WTC11 (cell line): ENCODE data around the gene CST3. TPM values are rescaled to one million over a fixed set of nuclear protein-coding genes. Genes with fewer than 3 reads are reported as not detected.

ENCODE experiments used
- ATAC-seq: fragments of 200-7000 bp; cut with Tn5 transposase; 2 replicates; pipeline ENCODE4 v1.10.0; 2021; ENCODE audit warnings: mild to moderate bottlenecking, moderate library complexity
- CTCF ChIA-PET: fragments of 300-600 bp; sonication (Branson Sonifier 250); formaldehyde crosslinking; loops from one replicate; lab custom pipeline; 2021; ENCODE audit warnings: antibody characterized with exemption; lab: Charles Lee
- POLR2A ChIA-PET: fragments of 350-600 bp; sonication (Branson Sonifier 250); formaldehyde crosslinking; loops from one replicate; lab custom pipeline; 2021; ENCODE audit warnings: antibody characterized with exemption; lab: Charles Lee
- DNase-seq: peaks from one replicate; pipeline ENCODE4 v3.0.0; 2021; ENCODE audit warnings: low spot score
- H3K27ac Mint-ChIP-seq: 2 replicates; pipeline ENCODE4 v1.8.0; 2021; ENCODE audit warnings: mixed read lengths
- H3K27me3 Mint-ChIP-seq: 2 replicates; pipeline ENCODE4 v1.8.0; 2021; ENCODE audit warnings: low read depth, mild to moderate bottlenecking, moderate library complexity, mixed read lengths
- H3K36me3 Mint-ChIP-seq: 2 replicates; pipeline ENCODE4 v1.8.0; 2021; ENCODE audit warnings: mixed read lengths
- H3K4me1 Mint-ChIP-seq: 2 replicates; pipeline ENCODE4 v1.8.0; 2022; ENCODE audit warnings: mixed read lengths
- H3K4me3 Mint-ChIP-seq: 2 replicates; pipeline ENCODE4 v1.8.0; 2021; ENCODE audit warnings: mild to moderate bottlenecking, moderate library complexity, mixed read lengths
- H3K9me3 Mint-ChIP-seq: 2 replicates; pipeline ENCODE4 v1.8.0; 2021; ENCODE audit warnings: mixed read lengths
- CDX4 ChIP-seq: fragments of 250-450 bp; sonication (Bioruptor Pico); IDR thresholded peaks from 2 replicates; pipeline ENCODE4 v1.9.0; 2021; ENCODE audit warnings: moderate library complexity, mild to moderate bottlenecking, inconsistent platforms, borderline replicate concordance
- CREM ChIP-seq: sonication (generic); formaldehyde crosslinking; IDR thresholded peaks from 2 replicates; pipeline ENCODE4 v1.8.1; 2022; ENCODE audit warnings: mild to moderate bottlenecking, missing genetic modification reagents, moderate library complexity
- ELF4 ChIP-seq: sonication (generic); formaldehyde crosslinking; IDR thresholded peaks from 2 replicates; pipeline ENCODE4 v1.8.1; 2022; ENCODE audit warnings: low read depth, mild to moderate bottlenecking, moderate library complexity, missing genetic modification reagents
- ESRRA ChIP-seq: sonication (generic); formaldehyde crosslinking; IDR thresholded peaks from 2 replicates; pipeline ENCODE4 v1.8.1; 2022; ENCODE audit warnings: mild to moderate bottlenecking, missing genetic modification reagents, borderline replicate concordance
- FOXJ3 ChIP-seq: sonication (generic); formaldehyde crosslinking; IDR thresholded peaks from 2 replicates; pipeline ENCODE4 v1.9.0; 2021; ENCODE audit warnings: missing genetic modification reagents, mild to moderate bottlenecking, borderline replicate concordance
- FOXP4 ChIP-seq: sonication (generic); formaldehyde crosslinking; IDR thresholded peaks from 2 replicates; pipeline ENCODE4 v1.8.0; 2022; ENCODE audit warnings: mild to moderate bottlenecking, missing genetic modification reagents
- IRF2 ChIP-seq: sonication (generic); formaldehyde crosslinking; IDR thresholded peaks from 2 replicates; pipeline ENCODE4 v1.8.0; 2022; ENCODE audit warnings: low read depth, missing genetic modification reagents, borderline replicate concordance
- MYBL2 ChIP-seq: sonication (generic); formaldehyde crosslinking; IDR thresholded peaks from 2 replicates; pipeline ENCODE4 v1.8.1; 2023; ENCODE audit warnings: mild to moderate bottlenecking, moderate library complexity, missing genetic modification reagents
- NFATC4 ChIP-seq: fragments of 250-450 bp; sonication (Bioruptor Pico); IDR thresholded peaks from 2 replicates; pipeline ENCODE4 v1.9.0; 2021; ENCODE audit warnings: mild to moderate bottlenecking
- NFYB ChIP-seq: sonication (generic); formaldehyde crosslinking; conservative IDR thresholded peaks from 2 replicates; pipeline ENCODE4 v1.8.0; 2022; ENCODE audit warnings: low read depth, missing genetic modification reagents
- NR1H2 ChIP-seq: sonication (generic); formaldehyde crosslinking; IDR thresholded peaks from 2 replicates; pipeline ENCODE4 v1.9.0; 2021; ENCODE audit warnings: mild to moderate bottlenecking, moderate library complexity, missing genetic modification reagents
- NR3C1 ChIP-seq: sonication (generic); formaldehyde crosslinking; conservative IDR thresholded peaks from 2 replicates; pipeline ENCODE4 v1.8.1; 2023; ENCODE audit warnings: low read depth, mild to moderate bottlenecking, missing genetic modification reagents
- RELA ChIP-seq: sonication (generic); formaldehyde crosslinking; IDR thresholded peaks from 2 replicates; pipeline ENCODE4 v1.8.1; 2022; ENCODE audit warnings: missing genetic modification reagents, mild to moderate bottlenecking, borderline replicate concordance
- SMAD3 ChIP-seq: sonication (generic); formaldehyde crosslinking; IDR thresholded peaks from 2 replicates; pipeline ENCODE4 v1.8.0; 2022; ENCODE audit warnings: missing genetic modification reagents, mild to moderate bottlenecking, borderline replicate concordance
- TP53 ChIP-seq: sonication (generic); formaldehyde crosslinking; IDR thresholded peaks from 2 replicates; pipeline ENCODE4 v1.8.1; 2023; ENCODE audit warnings: mild to moderate bottlenecking, missing genetic modification reagents
- ZNF138 ChIP-seq: sonication (generic); formaldehyde crosslinking; conservative IDR thresholded peaks from 2 replicates; pipeline ENCODE4 v1.8.1; 2022; ENCODE audit warnings: mild to moderate bottlenecking, moderate library complexity, missing genetic modification reagents
- ZNF219 ChIP-seq: sonication (generic); formaldehyde crosslinking; IDR thresholded peaks from 2 replicates; pipeline ENCODE4 v1.8.0; 2023; ENCODE audit warnings: missing genetic modification reagents, mild to moderate bottlenecking, borderline replicate concordance
- ZNF232 ChIP-seq: sonication (generic); formaldehyde crosslinking; IDR thresholded peaks from 2 replicates; pipeline ENCODE4 v1.8.0; 2022; ENCODE audit warnings: mild to moderate bottlenecking, missing genetic modification reagents
- ZNF281 ChIP-seq: sonication (generic); formaldehyde crosslinking; IDR thresholded peaks from 2 replicates; pipeline ENCODE4 v1.8.0; 2023; ENCODE audit warnings: mild to moderate bottlenecking, missing genetic modification reagents
- total RNA-seq: library from RNA; stranded (reverse); gene quantifications from 3 replicates; pipeline ENCODE4 v1.2.3, GENCODE V29; 2021
- TF ChIP-seq, protein P1 (sequence below): fragments of 250-450 bp; sonication (Bioruptor Pico); IDR thresholded peaks from 2 replicates; pipeline ENCODE4 v1.9.0; 2021; ENCODE audit warnings: mild to moderate bottlenecking
- TF ChIP-seq, protein P2 (sequence below): sonication (generic); formaldehyde crosslinking; IDR thresholded peaks from 2 replicates; pipeline ENCODE4 v1.8.1; 2023; ENCODE audit warnings: mild to moderate bottlenecking, missing genetic modification reagents, moderate library complexity
- TF ChIP-seq, protein P3 (sequence below): sonication (generic); formaldehyde crosslinking; IDR thresholded peaks from 2 replicates; pipeline ENCODE4 v1.8.1; 2023; ENCODE audit warnings: mild to moderate bottlenecking, missing genetic modification reagents, moderate library complexity
- TF ChIP-seq, protein P4 (sequence below): sonication (generic); formaldehyde crosslinking; IDR thresholded peaks from 2 replicates; pipeline ENCODE4 v1.8.0; 2022; ENCODE audit warnings: missing genetic modification reagents
- TF ChIP-seq, protein P5 (sequence below): sonication (generic); formaldehyde crosslinking; IDR thresholded peaks from 2 replicates; pipeline ENCODE4 v1.8.0; 2023; ENCODE audit warnings: missing genetic modification reagents

Gene CST3
- total RNA-seq, 1 experiment from 2014 or later = 52.1 TPM

DNA sequence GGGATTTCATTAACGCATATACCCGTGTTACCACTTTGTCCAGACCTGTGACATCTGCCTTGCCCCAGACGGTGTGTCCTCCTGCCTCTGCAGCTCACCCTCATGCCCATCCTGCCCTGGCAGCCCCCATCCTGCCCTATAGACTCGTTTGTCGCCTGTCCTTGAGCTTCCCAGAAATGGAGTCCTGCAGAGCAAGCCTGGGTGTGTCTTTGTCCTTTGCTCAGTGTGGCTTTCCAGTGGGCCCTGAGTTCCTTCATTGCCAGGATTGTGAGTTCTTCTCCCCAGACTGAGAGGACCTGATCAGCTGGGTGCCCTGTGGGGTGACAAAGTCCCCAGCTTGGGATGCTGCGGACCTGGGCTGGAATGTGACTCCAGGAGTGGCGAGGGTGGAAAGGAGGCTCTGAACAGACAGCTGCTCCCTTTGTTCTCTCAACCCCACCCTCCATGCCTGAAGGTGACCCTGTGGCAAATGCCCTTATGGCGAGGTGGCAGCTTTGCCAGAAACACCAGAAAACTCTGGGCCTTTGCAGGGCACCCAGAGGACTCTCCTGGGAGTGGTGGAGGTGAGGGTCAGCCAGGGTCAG, 2.4 kb upstream of the CST3 start:
- ChIA-PET POLR2A (no interaction called here), CTCF (no interaction called here)
- Mint-ChIP-seq H3K36me3 (no peaks in the 10 kb centered on the region), H3K9me3 (no peaks in the 10 kb centered on the region), H3K4me3 (no peak overlapping the region), H3K27ac (no peak overlapping the region), H3K4me1 (peaks cover 49% of the 10 kb centered on the region), H3K27me3 (peaks cover 18% of the 10 kb centered on the region)
- no peak for ATAC-seq
- no peak for DNase-seq
- TF ChIP-seq, protein P1, sequence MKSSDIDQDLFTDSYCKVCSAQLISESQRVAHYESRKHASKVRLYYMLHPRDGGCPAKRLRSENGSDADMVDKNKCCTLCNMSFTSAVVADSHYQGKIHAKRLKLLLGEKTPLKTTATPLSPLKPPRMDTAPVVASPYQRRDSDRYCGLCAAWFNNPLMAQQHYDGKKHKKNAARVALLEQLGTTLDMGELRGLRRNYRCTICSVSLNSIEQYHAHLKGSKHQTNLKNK = no peak
- TF ChIP-seq MYBL2 (no peak), ZNF281 (CRISPR knock-in tag) (no peak), FOXJ3 (no peak), NR1H2 (CRISPR knock-in tag) (no peak), CDX4 (CRISPR knock-in tag) (no peak), ELF4 (CRISPR knock-in tag) (no peak), NR3C1 (no peak), ZNF232 (CRISPR knock-in tag) (no peak), IRF2 (CRISPR knock-in tag) (no peak), NFATC4 (CRISPR knock-in tag) (no peak), ZNF219 (CRISPR knock-in tag) (no peak), SMAD3 (CRISPR knock-in tag) (no peak), RELA (CRISPR knock-in tag) (no peak), NFYB (CRISPR knock-in tag) (no peak), CREM (CRISPR knock-in tag) (no peak), ZNF138 (CRISPR knock-in tag) (no peak)
- TF ChIP-seq, protein P2, sequence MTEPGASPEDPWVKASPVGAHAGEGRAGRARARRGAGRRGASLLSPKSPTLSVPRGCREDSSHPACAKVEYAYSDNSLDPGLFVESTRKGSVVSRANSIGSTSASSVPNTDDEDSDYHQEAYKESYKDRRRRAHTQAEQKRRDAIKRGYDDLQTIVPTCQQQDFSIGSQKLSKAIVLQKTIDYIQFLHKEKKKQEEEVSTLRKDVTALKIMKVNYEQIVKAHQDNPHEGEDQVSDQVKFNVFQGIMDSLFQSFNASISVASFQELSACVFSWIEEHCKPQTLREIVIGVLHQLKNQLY (CRISPR knock-in tag) = no peak
- TF ChIP-seq, protein P3, sequence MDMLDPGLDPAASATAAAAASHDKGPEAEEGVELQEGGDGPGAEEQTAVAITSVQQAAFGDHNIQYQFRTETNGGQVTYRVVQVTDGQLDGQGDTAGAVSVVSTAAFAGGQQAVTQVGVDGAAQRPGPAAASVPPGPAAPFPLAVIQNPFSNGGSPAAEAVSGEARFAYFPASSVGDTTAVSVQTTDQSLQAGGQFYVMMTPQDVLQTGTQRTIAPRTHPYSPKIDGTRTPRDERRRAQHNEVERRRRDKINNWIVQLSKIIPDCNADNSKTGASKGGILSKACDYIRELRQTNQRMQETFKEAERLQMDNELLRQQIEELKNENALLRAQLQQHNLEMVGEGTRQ (CRISPR knock-in tag) = no peak

DNA sequence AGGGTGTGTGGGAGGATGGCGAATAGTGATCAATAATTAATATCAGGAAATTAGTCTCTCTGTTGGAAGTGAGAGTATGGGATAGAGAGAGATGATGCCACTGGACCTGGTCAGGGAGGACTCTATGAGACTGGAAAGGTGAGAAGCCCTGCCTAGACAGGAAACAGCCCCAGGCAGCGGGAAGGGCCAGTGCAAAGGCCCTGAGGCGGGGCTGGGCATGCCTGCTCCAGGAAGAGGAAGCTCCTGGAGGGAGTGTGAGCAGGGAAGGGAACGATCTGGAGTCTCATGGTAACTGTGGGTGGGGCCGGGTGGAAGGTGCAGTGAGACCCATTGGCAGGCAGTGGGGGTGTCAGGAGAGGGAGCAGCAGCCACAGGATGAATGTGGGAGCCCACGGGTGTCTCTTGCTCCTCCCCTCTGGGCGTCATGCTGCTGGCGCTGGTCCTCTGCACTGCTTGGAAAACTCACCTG, 1.8 kb upstream of the CST3 start:
- POLR2A ChIA-PET = no interaction called here
- TF ChIP-seq, protein P4, sequence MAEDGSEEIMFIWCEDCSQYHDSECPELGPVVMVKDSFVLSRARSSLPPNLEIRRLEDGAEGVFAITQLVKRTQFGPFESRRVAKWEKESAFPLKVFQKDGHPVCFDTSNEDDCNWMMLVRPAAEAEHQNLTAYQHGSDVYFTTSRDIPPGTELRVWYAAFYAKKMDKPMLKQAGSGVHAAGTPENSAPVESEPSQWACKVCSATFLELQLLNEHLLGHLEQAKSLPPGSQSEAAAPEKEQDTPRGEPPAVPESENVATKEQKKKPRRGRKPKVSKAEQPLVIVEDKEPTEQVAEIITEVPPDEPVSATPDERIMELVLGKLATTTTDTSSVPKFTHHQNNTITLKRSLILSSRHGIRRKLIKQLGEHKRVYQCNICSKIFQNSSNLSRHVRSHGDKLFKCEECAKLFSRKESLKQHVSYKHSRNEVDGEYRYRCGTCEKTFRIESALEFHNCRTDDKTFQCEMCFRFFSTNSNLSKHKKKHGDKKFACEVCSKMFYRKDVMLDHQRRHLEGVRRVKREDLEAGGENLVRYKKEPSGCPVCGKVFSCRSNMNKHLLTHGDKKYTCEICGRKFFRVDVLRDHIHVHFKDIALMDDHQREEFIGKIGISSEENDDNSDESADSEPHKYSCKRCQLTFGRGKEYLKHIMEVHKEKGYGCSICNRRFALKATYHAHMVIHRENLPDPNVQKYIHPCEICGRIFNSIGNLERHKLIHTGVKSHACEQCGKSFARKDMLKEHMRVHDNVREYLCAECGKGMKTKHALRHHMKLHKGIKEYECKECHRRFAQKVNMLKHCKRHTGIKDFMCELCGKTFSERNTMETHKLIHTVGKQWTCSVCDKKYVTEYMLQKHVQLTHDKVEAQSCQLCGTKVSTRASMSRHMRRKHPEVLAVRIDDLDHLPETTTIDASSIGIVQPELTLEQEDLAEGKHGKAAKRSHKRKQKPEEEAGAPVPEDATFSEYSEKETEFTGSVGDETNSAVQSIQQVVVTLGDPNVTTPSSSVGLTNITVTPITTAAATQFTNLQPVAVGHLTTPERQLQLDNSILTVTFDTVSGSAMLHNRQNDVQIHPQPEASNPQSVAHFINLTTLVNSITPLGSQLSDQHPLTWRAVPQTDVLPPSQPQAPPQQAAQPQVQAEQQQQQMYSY (CRISPR knock-in tag) = no peak
- TF ChIP-seq ZNF219 (CRISPR knock-in tag) = no peak
- TF ChIP-seq ESRRA (CRISPR knock-in tag) = no peak
- TF ChIP-seq FOXP4 (CRISPR knock-in tag) = no peak
- TF ChIP-seq, protein P5, sequence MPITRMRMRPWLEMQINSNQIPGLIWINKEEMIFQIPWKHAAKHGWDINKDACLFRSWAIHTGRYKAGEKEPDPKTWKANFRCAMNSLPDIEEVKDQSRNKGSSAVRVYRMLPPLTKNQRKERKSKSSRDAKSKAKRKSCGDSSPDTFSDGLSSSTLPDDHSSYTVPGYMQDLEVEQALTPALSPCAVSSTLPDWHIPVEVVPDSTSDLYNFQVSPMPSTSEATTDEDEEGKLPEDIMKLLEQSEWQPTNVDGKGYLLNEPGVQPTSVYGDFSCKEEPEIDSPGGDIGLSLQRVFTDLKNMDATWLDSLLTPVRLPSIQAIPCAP = no peak
- TF ChIP-seq TP53 = no peak

More for the DNA sequence above, 1.8 kb upstream of the CST3 start:
- no peaks in the 10 kb centered on the region for H3K9me3 Mint-ChIP-seq
- CTCF ChIA-PET = no interaction called here
- peaks cover 46% of the 10 kb centered on the region for H3K4me1 Mint-ChIP-seq
- no peak overlapping the region for H3K27ac Mint-ChIP-seq
- peaks cover 18% of the 10 kb centered on the region for H3K27me3 Mint-ChIP-seq
- no peaks in the 10 kb centered on the region; the same call in 1 of the 2 replicates for H3K36me3 Mint-ChIP-seq
- H3K4me3 Mint-ChIP-seq = no peak overlapping the region
- no peak for ATAC-seq
- DNase-seq = no peak
